D721Med (cell line): ENCODE results near the gene TMCC2.
"Not testable (repeated sequence)": the region's sequence is repeated elsewhere in the genome, so short reads cannot be mapped to it uniquely, and the experiment has no call there.

Experiments used
- DNase-seq: peaks from one replicate; pipeline ENCODE4 v3.0.0; 2011; ENCODE audit warnings: low spot score; ENCODE audit not compliant: insufficient read length
- FAIRE-seq: peaks from 2 replicates; lab custom pipeline; 2011; peaks lifted over from hg19 to GRCh38; lab: Jason Lieb, UNC
- TF ChIP-seq, protein P1 (sequence below): IDR thresholded peaks from 2 replicates; pipeline ENCODE4 v1.5.1; 2012; ENCODE audit warnings: mild to moderate bottlenecking, control low read depth; ENCODE audit not compliant: insufficient read depth; ENCODE audit errors: missing control alignments

Gene TMCC2, protein sequence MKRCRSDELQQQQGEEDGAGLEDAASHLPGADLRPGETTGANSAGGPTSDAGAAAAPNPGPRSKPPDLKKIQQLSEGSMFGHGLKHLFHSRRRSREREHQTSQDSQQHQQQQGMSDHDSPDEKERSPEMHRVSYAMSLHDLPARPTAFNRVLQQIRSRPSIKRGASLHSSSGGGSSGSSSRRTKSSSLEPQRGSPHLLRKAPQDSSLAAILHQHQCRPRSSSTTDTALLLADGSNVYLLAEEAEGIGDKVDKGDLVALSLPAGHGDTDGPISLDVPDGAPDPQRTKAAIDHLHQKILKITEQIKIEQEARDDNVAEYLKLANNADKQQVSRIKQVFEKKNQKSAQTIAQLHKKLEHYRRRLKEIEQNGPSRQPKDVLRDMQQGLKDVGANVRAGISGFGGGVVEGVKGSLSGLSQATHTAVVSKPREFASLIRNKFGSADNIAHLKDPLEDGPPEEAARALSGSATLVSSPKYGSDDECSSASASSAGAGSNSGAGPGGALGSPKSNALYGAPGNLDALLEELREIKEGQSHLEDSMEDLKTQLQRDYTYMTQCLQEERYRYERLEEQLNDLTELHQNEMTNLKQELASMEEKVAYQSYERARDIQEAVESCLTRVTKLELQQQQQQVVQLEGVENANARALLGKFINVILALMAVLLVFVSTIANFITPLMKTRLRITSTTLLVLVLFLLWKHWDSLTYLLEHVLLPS

DNA sequence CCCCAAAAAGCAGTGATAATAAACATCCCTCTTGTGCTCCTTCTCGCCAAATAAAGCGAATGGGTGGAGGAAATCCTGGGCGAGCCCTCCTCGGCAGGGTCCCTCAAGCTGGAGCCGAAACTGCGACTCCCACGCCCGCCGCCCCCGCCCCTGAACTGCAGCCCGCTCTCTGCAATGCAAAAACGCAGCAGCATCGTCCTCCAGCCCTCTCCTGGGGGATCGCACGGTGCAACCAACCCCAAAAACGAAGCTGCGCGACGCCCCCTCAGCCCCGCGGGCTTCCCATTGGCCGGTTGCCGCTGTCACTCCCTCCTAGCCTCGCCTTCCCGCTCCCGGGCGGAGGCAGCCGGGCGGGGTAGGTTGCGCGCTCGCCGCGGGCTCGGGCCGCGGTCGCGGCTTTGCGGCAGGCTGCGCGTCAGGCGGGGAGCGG lies at the start of gene TMCC2:
Gene TMCC2 (plus strand): TSS at position 363 of the 430 bp plus-strand sequence. CDS start 619 bp downstream, outside the sequence.
- FAIRE-seq (no peak), DNase-seq (peak; percentile 96)
- TF ChIP-seq, protein P1, sequence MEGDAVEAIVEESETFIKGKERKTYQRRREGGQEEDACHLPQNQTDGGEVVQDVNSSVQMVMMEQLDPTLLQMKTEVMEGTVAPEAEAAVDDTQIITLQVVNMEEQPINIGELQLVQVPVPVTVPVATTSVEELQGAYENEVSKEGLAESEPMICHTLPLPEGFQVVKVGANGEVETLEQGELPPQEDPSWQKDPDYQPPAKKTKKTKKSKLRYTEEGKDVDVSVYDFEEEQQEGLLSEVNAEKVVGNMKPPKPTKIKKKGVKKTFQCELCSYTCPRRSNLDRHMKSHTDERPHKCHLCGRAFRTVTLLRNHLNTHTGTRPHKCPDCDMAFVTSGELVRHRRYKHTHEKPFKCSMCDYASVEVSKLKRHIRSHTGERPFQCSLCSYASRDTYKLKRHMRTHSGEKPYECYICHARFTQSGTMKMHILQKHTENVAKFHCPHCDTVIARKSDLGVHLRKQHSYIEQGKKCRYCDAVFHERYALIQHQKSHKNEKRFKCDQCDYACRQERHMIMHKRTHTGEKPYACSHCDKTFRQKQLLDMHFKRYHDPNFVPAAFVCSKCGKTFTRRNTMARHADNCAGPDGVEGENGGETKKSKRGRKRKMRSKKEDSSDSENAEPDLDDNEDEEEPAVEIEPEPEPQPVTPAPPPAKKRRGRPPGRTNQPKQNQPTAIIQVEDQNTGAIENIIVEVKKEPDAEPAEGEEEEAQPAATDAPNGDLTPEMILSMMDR, result no peak

DNA sequence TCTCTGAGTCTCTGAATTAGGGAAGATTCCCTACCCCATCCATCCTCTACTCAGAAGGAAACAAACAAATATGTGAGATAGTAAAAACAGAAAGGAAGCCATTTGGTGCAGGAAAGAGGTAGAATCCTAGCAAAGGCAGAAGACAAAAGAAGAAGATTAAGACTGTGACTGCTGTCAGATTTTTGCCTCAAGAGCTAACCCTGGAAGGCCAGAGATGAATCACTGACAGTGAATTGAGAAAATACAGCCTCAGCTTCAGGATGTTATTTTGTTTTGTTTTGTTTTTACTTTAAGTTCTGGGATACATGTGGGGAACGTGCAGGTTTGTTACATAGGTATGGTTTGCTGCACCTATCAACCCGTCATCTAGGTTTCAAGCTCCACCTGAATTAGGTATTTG lies 47.9 kb upstream of the TMCC2 start:
- FAIRE-seq, result no peak
- DNase-seq, result no peak
- TF ChIP-seq, protein P1, result no peak

DNA sequence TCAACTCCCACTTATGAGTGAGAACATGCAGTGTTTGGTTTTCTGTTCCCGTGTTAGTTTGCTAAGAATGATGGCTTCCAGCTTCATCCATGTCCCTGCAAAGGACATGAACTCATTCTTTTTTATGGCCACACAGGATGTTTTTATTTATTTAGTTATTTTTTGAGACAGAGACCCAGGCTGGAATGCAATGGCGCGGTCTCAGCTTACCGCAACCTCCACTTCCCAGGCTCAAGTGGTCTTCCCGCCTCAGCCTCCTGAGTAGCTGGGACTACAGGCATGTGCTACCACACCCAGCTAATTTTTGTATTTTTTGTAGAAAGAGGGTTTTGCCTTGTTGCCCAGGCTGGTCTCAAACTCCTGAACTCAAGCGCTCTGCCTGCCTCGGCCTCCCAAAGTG lies 47.4 kb upstream of the TMCC2 start:
- FAIRE-seq, DNase-seq: not testable (repeated sequence)

DNA sequence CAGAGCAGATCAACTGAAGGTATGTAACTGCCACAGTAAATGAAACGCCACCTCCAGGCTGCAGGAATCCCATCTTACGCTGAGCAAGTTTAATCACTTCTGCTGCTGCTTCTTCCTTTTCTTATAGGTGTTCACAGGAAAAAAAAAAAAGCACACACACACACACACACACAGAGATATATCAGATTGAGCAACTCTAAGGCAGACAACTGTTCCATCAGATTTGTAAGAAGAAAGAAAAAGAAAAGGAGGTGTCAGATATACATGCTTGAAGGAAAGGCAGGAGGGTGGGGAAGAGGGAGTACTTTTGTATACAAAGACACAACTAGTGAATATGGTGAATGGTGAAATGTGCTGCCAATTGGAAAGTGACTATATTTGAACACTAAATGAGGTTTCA lies 44.8 kb upstream of the TMCC2 start:
- DNase-seq (no peak), FAIRE-seq (no peak)
- TF ChIP-seq, protein P1, result no peak

DNA sequence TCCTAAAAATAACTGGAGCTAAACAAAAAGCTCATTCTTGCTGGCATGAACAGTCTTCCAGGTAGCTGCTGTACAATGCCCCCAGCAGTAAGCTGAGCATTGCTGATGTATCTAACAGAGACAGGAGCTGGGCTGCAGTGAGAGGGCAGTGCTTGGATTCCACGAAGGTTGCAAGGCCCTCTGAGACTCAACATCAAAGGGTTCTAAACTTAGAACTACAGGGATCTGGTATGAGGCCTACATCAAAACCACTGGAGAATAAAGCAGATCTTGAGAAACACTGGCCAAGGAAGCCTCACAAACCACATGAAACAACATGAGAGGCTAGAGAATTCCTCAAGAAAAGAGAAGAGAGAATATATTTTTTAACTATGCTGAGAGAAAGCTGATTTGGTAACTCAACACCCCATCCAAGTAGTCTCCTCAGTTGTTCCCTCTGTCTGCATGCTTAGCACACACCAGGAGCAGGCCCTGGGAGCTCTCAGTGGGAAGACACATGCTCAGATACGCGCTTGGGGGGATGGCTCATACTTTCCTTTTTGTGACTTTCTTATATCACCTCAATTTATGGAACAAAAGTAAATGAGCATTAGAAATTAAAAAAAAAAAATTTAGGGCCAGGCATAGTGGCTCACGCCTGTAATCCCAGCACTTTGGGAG lies 43.9 kb upstream of the TMCC2 start:
- TF ChIP-seq, protein P1, result no peak
- no peak for DNase-seq
- no peak for FAIRE-seq

DNA sequence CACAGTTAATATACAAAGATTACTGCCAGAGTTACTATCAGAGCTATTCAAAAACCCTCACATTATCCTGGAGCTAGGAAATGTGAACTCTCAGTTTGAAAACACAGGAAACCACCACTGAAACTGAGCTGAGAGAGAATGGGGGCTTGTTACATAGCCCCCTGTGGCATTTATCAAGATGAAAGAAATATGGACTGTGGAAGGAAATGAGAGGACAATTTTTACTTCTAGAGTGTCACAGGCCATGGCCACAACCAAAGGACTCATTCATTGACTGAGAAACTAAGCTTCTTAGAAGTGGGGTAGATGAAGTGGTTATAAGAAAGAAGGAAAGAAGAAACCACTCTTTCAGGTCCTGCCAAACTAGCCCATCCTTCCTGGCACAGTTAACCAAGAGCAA lies 41.6 kb upstream of the TMCC2 start:
- TF ChIP-seq, protein P1, result no peak
- FAIRE-seq (no peak), DNase-seq (no peak)

DNA sequence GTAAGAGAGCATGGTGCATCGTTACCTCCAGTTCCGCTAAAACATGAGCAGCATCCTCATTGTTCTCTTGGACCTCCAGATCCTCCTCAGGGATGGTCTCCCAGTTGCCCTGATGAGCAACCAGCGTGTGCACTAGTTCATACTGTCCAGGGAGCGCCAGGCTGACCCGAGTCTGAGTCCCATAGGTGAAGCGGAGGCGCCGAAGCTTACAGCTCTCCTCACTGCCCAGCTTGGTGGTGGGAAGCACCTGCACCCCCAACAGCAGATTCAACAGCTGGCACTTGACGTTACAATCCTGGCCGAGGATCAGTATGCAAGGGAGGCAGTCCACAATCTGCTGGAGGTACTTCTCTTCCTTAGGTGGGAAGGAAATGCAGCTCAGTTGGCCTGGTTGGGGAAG lies 40.3 kb upstream of the TMCC2 start:
- DNase-seq, result no peak
- no peak for FAIRE-seq
- TF ChIP-seq, protein P1, result no peak
